ENCODE measurements around the gene AIRE. TPM values are rescaled to one million over a fixed set of nuclear protein-coding genes. Genes with fewer than 3 reads are reported as not detected.

The AIRE gene
- total and polyA plus RNA-seq, 2 of the 13 experiments (the other 11 are each of a cell fraction or from before 2014, with no cell fraction given) = not detected

DNA sequence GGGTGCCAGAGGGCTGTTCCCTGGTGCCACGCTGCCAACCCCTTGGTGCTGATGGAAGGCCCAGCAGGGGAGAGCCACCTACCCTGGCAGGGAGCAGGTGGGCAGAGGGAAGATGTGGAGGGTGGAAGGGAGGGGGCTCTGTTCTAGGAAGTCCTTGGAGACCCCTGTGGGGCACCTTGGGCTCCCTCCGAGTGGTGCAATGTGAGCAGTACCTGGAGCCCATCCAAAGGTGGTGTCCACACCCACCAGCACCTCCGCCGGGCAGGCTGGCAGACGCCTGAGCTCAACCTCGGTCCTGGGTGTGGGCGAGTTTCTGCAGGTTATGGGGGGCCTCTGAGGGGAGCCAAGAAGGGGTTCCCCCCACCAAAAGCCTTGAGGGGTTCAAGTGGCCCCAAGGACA is 12.6 kb upstream of the AIRE start:
- WGBS (ENCODE audit: low lambda C conversion rate) = 100% methylated on average over 1 of the region's 7 CpGs
- ChIA-PET POLR2A (no interaction called here), CTCF (ENCODE audit: low intra/inter-chr PET ratio, low total read pairs) (no interaction called here)
- FAIRE-seq = no peak
- DNase-seq (ENCODE audit: low spot score) = no peak
- BruUV-seq (replicated peaks) = no TSS peak
- H3K4me1 ChIP-seq (ENCODE audit: insufficient read depth, low read length) = no peaks in the 10 kb centered on the region
- no peaks in the 10 kb centered on the region for H3K79me2 ChIP-seq (ENCODE audit: insufficient read depth, low read length)
- no peaks in the 10 kb centered on the region for H4K20me1 ChIP-seq (ENCODE audit: insufficient read depth, low read length)
- intact Hi-C loops (cut with micrococcal nuclease; ENCODE audit: unreplicated experiment) = no loop called here
- no peak overlapping the region for H3K27ac ChIP-seq (ENCODE audit: extremely low read length, insufficient read depth, low read length)
- H3K4me2 ChIP-seq (ENCODE audit: low read depth, low read length) = no peak overlapping the region
- no peaks in the 10 kb centered on the region for H3K36me3 ChIP-seq (replicated peaks in 1 of 2; ENCODE audit: control insufficient read depth in 1 of 2, insufficient read depth in 2 of 2, low read length in 2 of 2)
- H3K27me3 ChIP-seq (ENCODE audit: control insufficient read depth in 1 of 2, insufficient read depth in 2 of 2, low read length in 2 of 2) = no peaks in the 10 kb centered on the region
- no peak overlapping the region for H2AFZ ChIP-seq (ENCODE audit: low read length)
- H3K9ac ChIP-seq (ENCODE audit: insufficient read depth, low read depth, low read length) = no peak overlapping the region
- in situ Hi-C loops (cut with HindIII; ENCODE audit: extremely low pct_ligation_motif_present, low pct_unique_long_range_greater_than_20kb) = no loop called here
- no peaks in the 10 kb centered on the region for H3K9me3 ChIP-seq (ENCODE audit: low read length)
- no peak; the same call in 2 of the 3 replicates for ATAC-seq
- no peak overlapping the region for H3K4me3 ChIP-seq (replicated peaks in 1 of 3; ENCODE audit: insufficient read depth in 1 of 3, low read depth in 2 of 3, low read length in 3 of 3)
- TF ChIP-seq TEAD3 (CRISPR knock-in tag; optimal IDR thresholded peaks at IDR 0.05; ENCODE audit: borderline replicate concordance) (no peak), NCOA1 (CRISPR knock-in tag; IDR thresholded peaks at IDR 0.05) (no peak), PPARG (CRISPR knock-in tag; conservative IDR thresholded peaks at IDR 0.05) (no peak), ZNF281 (CRISPR knock-in tag; IDR thresholded peaks at IDR 0.05; ENCODE audit: borderline replicate concordance) (no peak), NAIF1 (CRISPR knock-in tag; IDR thresholded peaks at IDR 0.05; ENCODE audit: borderline replicate concordance) (no peak), ELF1 (CRISPR knock-in tag; IDR thresholded peaks at IDR 0.05) (no peak), ZFP62 (CRISPR knock-in tag; IDR thresholded peaks at IDR 0.05) (no peak), SRSF4 (IDR thresholded peaks at IDR 0.05; ENCODE audit: low read depth, low read length, poor library complexity, severe bottlenecking) (no peak), HNF1A (IDR thresholded peaks at IDR 0.05; ENCODE audit: low read depth) (no peak), HNF1A (CRISPR knock-in tag; IDR thresholded peaks at IDR 0.05; ENCODE audit: borderline replicate concordance) (no peak), BRD4 (CRISPR knock-in tag; IDR thresholded peaks at IDR 0.05) (no peak), ZNF550 (CRISPR knock-in tag; IDR thresholded peaks at IDR 0.05; ENCODE audit: borderline replicate concordance) (no peak), ZNF614 (CRISPR knock-in tag; IDR thresholded peaks at IDR 0.05; ENCODE audit: borderline replicate concordance) (no peak), ETV5 (CRISPR knock-in tag; IDR thresholded peaks at IDR 0.05; ENCODE audit: borderline replicate concordance) (no peak)
- TF ChIP-seq, protein P1, sequence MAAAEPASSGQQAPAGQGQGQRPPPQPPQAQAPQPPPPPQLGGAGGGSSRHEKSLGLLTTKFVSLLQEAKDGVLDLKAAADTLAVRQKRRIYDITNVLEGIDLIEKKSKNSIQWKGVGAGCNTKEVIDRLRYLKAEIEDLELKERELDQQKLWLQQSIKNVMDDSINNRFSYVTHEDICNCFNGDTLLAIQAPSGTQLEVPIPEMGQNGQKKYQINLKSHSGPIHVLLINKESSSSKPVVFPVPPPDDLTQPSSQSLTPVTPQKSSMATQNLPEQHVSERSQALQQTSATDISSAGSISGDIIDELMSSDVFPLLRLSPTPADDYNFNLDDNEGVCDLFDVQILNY (CRISPR knock-in tag; conservative IDR thresholded peaks at IDR 0.05) = no peak
- TF ChIP-seq, protein P2, sequence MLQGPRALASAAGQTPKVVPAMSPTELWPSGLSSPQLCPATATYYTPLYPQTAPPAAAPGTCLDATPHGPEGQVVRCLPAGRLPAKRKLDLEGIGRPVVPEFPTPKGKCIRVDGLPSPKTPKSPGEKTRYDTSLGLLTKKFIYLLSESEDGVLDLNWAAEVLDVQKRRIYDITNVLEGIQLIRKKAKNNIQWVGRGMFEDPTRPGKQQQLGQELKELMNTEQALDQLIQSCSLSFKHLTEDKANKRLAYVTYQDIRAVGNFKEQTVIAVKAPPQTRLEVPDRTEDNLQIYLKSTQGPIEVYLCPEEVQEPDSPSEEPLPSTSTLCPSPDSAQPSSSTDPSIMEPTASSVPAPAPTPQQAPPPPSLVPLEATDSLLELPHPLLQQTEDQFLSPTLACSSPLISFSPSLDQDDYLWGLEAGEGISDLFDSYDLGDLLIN (CRISPR knock-in tag; IDR thresholded peaks at IDR 0.05; ENCODE audit: borderline replicate concordance) = no peak

All from HepG2 (cell line).